ENCODE results near the gene F8A3. TPM values are rescaled to one million over a fixed set of nuclear protein-coding genes. Genes with fewer than 3 reads are reported as not detected.
A peak's percentile ranks its signal among the peaks of the same experiment; 100 is the strongest.
"Not testable (repeated sequence)": the region's sequence is repeated elsewhere in the genome, so short reads cannot be mapped to it uniquely, and the experiment has no call there.

F8A3 gene
- total and polyA plus RNA-seq, 2 of the 13 experiments (the other 11 are each of a cell fraction or from before 2014, with no cell fraction given), result 0.24 TPM; not detected in 1

DNA sequence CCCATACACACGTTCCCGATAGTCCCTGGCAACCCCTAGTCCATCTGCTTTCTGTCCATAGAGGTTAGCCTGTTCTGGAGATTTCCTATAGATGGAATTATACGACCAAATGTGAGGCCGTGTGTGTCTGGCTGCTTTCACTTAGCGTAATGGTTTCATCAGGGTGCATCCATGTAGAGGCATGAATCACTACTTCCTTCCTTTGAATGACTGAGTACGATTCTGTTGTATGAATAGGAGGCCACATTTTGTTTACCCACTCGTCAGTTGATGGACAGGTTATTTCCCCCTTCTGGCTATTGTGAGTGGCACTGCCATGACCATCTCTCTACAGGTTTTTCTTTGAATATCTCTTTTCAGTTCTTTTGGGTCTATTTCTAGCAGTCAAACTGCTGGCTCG lies 2.1 kb upstream of the F8A3 start:
- H3K36me3 ChIP-seq (replicated peaks in 1 of 2; ENCODE audit: control insufficient read depth in 1 of 2, insufficient read depth in 2 of 2, low read length in 2 of 2); in situ Hi-C loops (cut with HindIII; ENCODE audit: extremely low pct_ligation_motif_present, low pct_unique_long_range_greater_than_20kb); H2AFZ ChIP-seq (ENCODE audit: low read length); CTCF ChIA-PET (ENCODE audit: low intra/inter-chr PET ratio, low total read pairs); BruUV-seq (replicated peaks); H4K20me1 ChIP-seq (ENCODE audit: insufficient read depth, low read length); H3K79me2 ChIP-seq (ENCODE audit: insufficient read depth, low read length); H3K9me3 ChIP-seq (ENCODE audit: low read length); intact Hi-C loops (cut with micrococcal nuclease; ENCODE audit: unreplicated experiment); H3K4me1 ChIP-seq (ENCODE audit: insufficient read depth, low read length); H3K9ac ChIP-seq (ENCODE audit: insufficient read depth, low read depth, low read length); FAIRE-seq; ATAC-seq; H3K27me3 ChIP-seq (ENCODE audit: control insufficient read depth in 1 of 2, insufficient read depth in 2 of 2, low read length in 2 of 2); DNase-seq (ENCODE audit: low spot score); H3K4me2 ChIP-seq (ENCODE audit: low read depth, low read length); POLR2A ChIA-PET; H3K27ac ChIP-seq (ENCODE audit: extremely low read length, insufficient read depth, low read length); H3K4me3 ChIP-seq (replicated peaks in 1 of 3; ENCODE audit: insufficient read depth in 1 of 3, low read depth in 2 of 3, low read length in 3 of 3): not testable (repeated sequence)
- WGBS (ENCODE audit: low lambda C conversion rate), result no CpG with 5 or more reads among the region's 8 CpGs

- H3K27me3 ChIP-seq (ENCODE audit: control insufficient read depth in 1 of 2, insufficient read depth in 2 of 2, low read length in 2 of 2); H3K9me3 ChIP-seq (ENCODE audit: low read length); H4K20me1 ChIP-seq (ENCODE audit: insufficient read depth, low read length); DNase-seq (ENCODE audit: low spot score); H3K4me1 ChIP-seq (ENCODE audit: insufficient read depth, low read length); H3K9ac ChIP-seq (ENCODE audit: insufficient read depth, low read depth, low read length); H2AFZ ChIP-seq (ENCODE audit: low read length); intact Hi-C loops (cut with micrococcal nuclease; ENCODE audit: unreplicated experiment); H3K27ac ChIP-seq (ENCODE audit: extremely low read length, insufficient read depth, low read length); H3K79me2 ChIP-seq (ENCODE audit: insufficient read depth, low read length); H3K4me3 ChIP-seq (replicated peaks in 1 of 3; ENCODE audit: insufficient read depth in 1 of 3, low read depth in 2 of 3, low read length in 3 of 3); FAIRE-seq; CTCF ChIA-PET (ENCODE audit: low intra/inter-chr PET ratio, low total read pairs); H3K4me2 ChIP-seq (ENCODE audit: low read depth, low read length); H3K36me3 ChIP-seq (replicated peaks in 1 of 2; ENCODE audit: control insufficient read depth in 1 of 2, insufficient read depth in 2 of 2, low read length in 2 of 2); BruUV-seq (replicated peaks); in situ Hi-C loops (cut with HindIII; ENCODE audit: extremely low pct_ligation_motif_present, low pct_unique_long_range_greater_than_20kb); POLR2A ChIA-PET: not testable (repeated sequence)
- peak; percentile 72 for ATAC-seq
- no CpG with 5 or more reads among the region's 97 CpGs for WGBS (ENCODE audit: low lambda C conversion rate)
Observed at GRCh38 chrX:155457761-155458447, 516 bp downstream of the F8A3 start.

GRCh38 chrX:155441097-155441496 lies 17.3 kb downstream of the F8A3 start:
- Histone ChIP-seq H3K79me2 (ENCODE audit: insufficient read depth, low read length) (no peaks in the 10 kb centered on the region), H4K20me1 (ENCODE audit: insufficient read depth, low read length) (no peaks in the 10 kb centered on the region), H3K4me2 (ENCODE audit: low read depth, low read length) (no peak overlapping the region), H3K36me3 (replicated peaks in 1 of 2; ENCODE audit: control insufficient read depth in 1 of 2, insufficient read depth in 2 of 2, low read length in 2 of 2) (no peaks in the 10 kb centered on the region), H3K9me3 (ENCODE audit: low read length) (peaks cover 11% of the 10 kb centered on the region), H3K27me3 (ENCODE audit: control insufficient read depth in 1 of 2, insufficient read depth in 2 of 2, low read length in 2 of 2) (no peaks in the 10 kb centered on the region), H3K9ac (ENCODE audit: insufficient read depth, low read depth, low read length) (no peak overlapping the region), H3K27ac (ENCODE audit: extremely low read length, insufficient read depth, low read length) (no peak overlapping the region), H3K4me3 (replicated peaks in 1 of 3; ENCODE audit: insufficient read depth in 1 of 3, low read depth in 2 of 3, low read length in 3 of 3) (no peak overlapping the region), H3K4me1 (ENCODE audit: insufficient read depth, low read length) (no peaks in the 10 kb centered on the region), H2AFZ (ENCODE audit: low read length) (no peak overlapping the region)
- BruUV-seq (replicated peaks), result no TSS peak
- intact Hi-C loops (cut with micrococcal nuclease; ENCODE audit: unreplicated experiment), result no loop called here
- CTCF ChIA-PET (ENCODE audit: low intra/inter-chr PET ratio, low total read pairs), result no interaction called here
- in situ Hi-C loops (cut with HindIII; ENCODE audit: extremely low pct_ligation_motif_present, low pct_unique_long_range_greater_than_20kb), result no loop called here
- ATAC-seq (no peak), DNase-seq (ENCODE audit: low spot score) (no peak), FAIRE-seq (no peak)
- POLR2A ChIA-PET, result no interaction called here
- TF ChIP-seq ZNF230 (CRISPR knock-in tag; IDR thresholded peaks at IDR 0.05) (no peak), CEBPB (IDR thresholded peaks at IDR 0.05; ENCODE audit: borderline replicate concordance, low read depth, low read length) (no peak), ATF7 (IDR thresholded peaks at IDR 0.05) (no peak), ATF7 (CRISPR knock-in tag; IDR thresholded peaks at IDR 0.05) (no peak), KDM2A (CRISPR knock-in tag; IDR thresholded peaks at IDR 0.05; ENCODE audit: borderline replicate concordance, low read depth) (no peak)
